Stomach (tissue), 9 donors: ENCODE results near the gene RPRD1B. TPM values are rescaled to one million over a fixed set of nuclear protein-coding genes. Genes with fewer than 3 reads are reported as not detected.

ENCODE experiments used
- DNase-seq, 2 donors: peaks; one replicate each; pipeline versions ENCODE4 v3.0.0 to v3.0.0-alpha.2; 2013 to 2019
- H3K27ac ChIP-seq, 5 donors: fragments of 200-600 bp in 4 of 5; sonication (generic) in 4 of 5; one replicate each; pipeline ENCODE4 v1.5.1; 2013 to 2019; ENCODE audit warnings: mild to moderate bottlenecking in 1 of 5, moderate library complexity in 1 of 5
- H3K27me3 ChIP-seq, 3 donors: fragments of 200-600 bp; sonication (generic); one replicate each; pipeline ENCODE4 v1.5.1; 2017 to 2019; ENCODE audit warnings: mixed run types in 1 of 3
- H3K36me3 ChIP-seq, 4 donors: fragments of 200-600 bp; sonication (generic); 1 replicate in 3 of 4; 2 replicates in 1 of 4; pipeline ENCODE4 v1.5.1; 2016 to 2019
- H3K4me1 ChIP-seq, 4 donors: fragments of 200-600 bp; sonication (generic); one replicate each; pipeline ENCODE4 v1.5.1; 2016 to 2019
- H3K4me3 ChIP-seq, 4 donors: fragments of 200-600 bp; sonication (generic) in 3 of 4; one replicate each; pipeline ENCODE4 v1.5.1; 2016 to 2019; ENCODE audit warnings: mild to moderate bottlenecking in 1 of 4
- H3K9me3 ChIP-seq, 4 donors: fragments of 200-600 bp; sonication (generic); one replicate each; pipeline ENCODE4 v1.5.1; 2016 to 2019
- CTCF ChIP-seq, 7 experiments: fragments of 450-650 bp in 4 of 7; fragments of 200-600 bp in 3 of 7; sonication (generic) in 3 of 7; IDR thresholded peaks; one replicate each; pipeline ENCODE4 v1.5.1; 2016 to 2019; ENCODE audit warnings: antibody characterized with exemption in 7 of 7, control low read depth in 2 of 7, mild to moderate bottlenecking in 1 of 7
- EP300 ChIP-seq: sonication (generic); formaldehyde crosslinking; IDR thresholded peaks from one replicate; pipeline ENCODE4 v1.6.1; 2017; ENCODE audit warnings: antibody characterized with exemption
- POLR2A ChIP-seq, 4 donors: fragments of 450-650 bp; IDR thresholded peaks; one replicate each; pipeline ENCODE4 v1.6.1; 2016; ENCODE audit warnings: antibody characterized with exemption in 4 of 4, control low read depth in 2 of 4, mild to moderate bottlenecking in 1 of 4, moderate library complexity in 1 of 4
- POLR2AphosphoS5 ChIP-seq, 3 donors: sonication (generic); formaldehyde crosslinking; IDR thresholded peaks; one replicate each; pipeline ENCODE4 v1.6.1; 2016; ENCODE audit warnings: antibody characterized with exemption in 3 of 3
- WGBS, 5 donors: extraction: QIAGEN DNeasy Blood & Tissue Kit in 3 of 5; methylation state at CpG; one replicate each; pipeline versions ENCODE4 v1.1.5 to v1.1.7; 2013 to 2018; 5-methylcytosine and 5-hydroxymethylcytosine counted together
- intact Hi-C: fragments of 100-400 bp; cut with DNase I; formaldehyde crosslinking; loops from one replicate; pipeline ENCODE4 v1.15.1; 2023; ENCODE audit warnings: low total_unique reads
- polyA plus RNA-seq, 3 donors: library from polyadenylated mRNA; stranded (reverse); fragments of 200-250 nt; gene quantifications; one replicate each; pipeline ENCODE4 v1.2.3, GENCODE V29; 2013
- total RNA-seq, 5 donors: library from RNA; depleted of rRNA; stranded (reverse); fragments of >200 nt; gene quantifications; one replicate each; pipeline versions ENCODE4 v1.1.0 to v1.2.3, GENCODE V29; 2014 to 2016
- donor health status: healthy with polysubstance abuse.
- donor health status: Bipolar disorder and iron deficiency.
- donor health status: healthy.

Gene RPRD1B
- total and polyA plus RNA-seq, 8 donors, result 8.0 to 60.0 (median 17.8) TPM

- no peaks in the 10 kb centered on the region for H3K27me3 ChIP-seq
- TF ChIP-seq EP300 (no peak), CTCF (IDR thresholded peaks at IDR 0.05) (no peak), POLR2A (IDR thresholded peaks at IDR 0.05) (no peak)
- intact Hi-C loops, result no loop called here
- peaks cover 0 to 49% (median 24%) of the 10 kb centered on the region in 4 donors for H3K4me1 ChIP-seq
- H3K27ac ChIP-seq, result no peak overlapping the region
- peaks cover 13 to 75% (median 61%) of the 10 kb centered on the region in 4 donors for H3K36me3 ChIP-seq
- 39 to 62% (median 60%) methylated on average over 2 of the region's 2 CpGs for WGBS, 5 donors
- DNase-seq, result no peak
- H3K4me3 ChIP-seq, result no peak overlapping the region
- H3K9me3 ChIP-seq, result no peaks in the 10 kb centered on the region
These were observed 19.3 kb downstream of the RPRD1B start for GRCh38 chr20:38052870-38053269.

GRCh38 chr20:38054647-38055046 is 21.1 kb downstream of the RPRD1B start:
- TF ChIP-seq CTCF (IDR thresholded peaks at IDR 0.05), result no peak
- no peak for TF ChIP-seq EP300
- no peak for TF ChIP-seq POLR2AphosphoS5 (IDR thresholded peaks at IDR 0.05)
- no peak for TF ChIP-seq POLR2A (IDR thresholded peaks at IDR 0.05)
- Histone ChIP-seq H3K9me3 (no peaks in the 10 kb centered on the region), H3K4me3 (no peak overlapping the region), H3K27me3 (no peaks in the 10 kb centered on the region), H3K36me3 (peaks cover 24 to 75% (median 62%) of the 10 kb centered on the region in 4 donors), H3K4me1 (peaks cover 0 to 49% (median 24%) of the 10 kb centered on the region in 4 donors), H3K27ac (no peak overlapping the region)
- intact Hi-C loops, result loop anchor here (5.0 kb wide), 1 partner anchor 168 kb away; no protein-coding TSS in a partner anchor
- no peak for DNase-seq
- WGBS, 5 donors, result 75 to 89% (median 76%) methylated on average over 2 of the region's 2 CpGs

- intact Hi-C loops, result loop anchor here (5.0 kb wide), 1 partner anchor 167 kb away; no protein-coding TSS in a partner anchor
- Histone ChIP-seq H3K27ac (no peak overlapping the region), H3K4me3 (no peak overlapping the region), H3K9me3 (no peaks in the 10 kb centered on the region), H3K4me1 (peaks cover 0 to 46% (median 21%) of the 10 kb centered on the region in 4 donors), H3K36me3 (peaks cover 30 to 75% (median 62%) of the 10 kb centered on the region in 4 donors), H3K27me3 (no peaks in the 10 kb centered on the region)
- TF ChIP-seq POLR2A (IDR thresholded peaks at IDR 0.05) (no peak), POLR2AphosphoS5 (IDR thresholded peaks at IDR 0.05) (no peak), CTCF (IDR thresholded peaks at IDR 0.05) (no peak), EP300 (no peak)
- DNase-seq, result no peak
- 37 to 56% (median 46%) methylated on average over 4 of the region's 4 CpGs for WGBS, 5 donors
These were observed 21.7 kb downstream of the RPRD1B start for GRCh38 chr20:38055294-38055693.

- Histone ChIP-seq H3K36me3 (peaks cover 35 to 75% (median 63%) of the 10 kb centered on the region in 4 donors), H3K9me3 (no peaks in the 10 kb centered on the region), H3K4me3 (no peak overlapping the region), H3K4me1 (peaks cover 0 to 49% (median 21%) of the 10 kb centered on the region in 4 donors), H3K27me3 (no peaks in the 10 kb centered on the region), H3K27ac (no peak overlapping the region)
- no peak for DNase-seq
- TF ChIP-seq EP300, result no peak
- no peak for TF ChIP-seq POLR2AphosphoS5 (IDR thresholded peaks at IDR 0.05)
- 78 to 90% (median 84%) methylated on average over 6 of the region's 6 CpGs for WGBS, 5 donors
- intact Hi-C loops, result loop anchor here (5.0 kb wide), 1 partner anchor 166 kb away; no protein-coding TSS in a partner anchor
These were observed 22.3 kb downstream of the RPRD1B start for GRCh38 chr20:38055848-38056247.

- peak; percentile 90 to 91 for DNase-seq
- H3K36me3 ChIP-seq, result peaks cover 40 to 79% (median 67%) of the 10 kb centered on the region in 4 donors
- WGBS, 5 donors, result 15 to 23% (median 23%) methylated on average over 7 of the region's 7 CpGs
- no peak overlapping the region for H3K4me3 ChIP-seq
- intact Hi-C loops, result loop anchor here (5.0 kb wide), 1 partner anchor 165 kb away; no protein-coding TSS in a partner anchor
- H3K27me3 ChIP-seq, result no peaks in the 10 kb centered on the region
- TF ChIP-seq POLR2AphosphoS5 (IDR thresholded peaks at IDR 0.05) (peak in 1 of 3 donors; percentile 30), EP300 (no peak), POLR2A (IDR thresholded peaks at IDR 0.05) (no peak), CTCF (IDR thresholded peaks at IDR 0.05) (peak in 6 of 7 experiments; percentile 45 to 91 (median 78))
- H3K9me3 ChIP-seq, result no peaks in the 10 kb centered on the region
- H3K4me1 ChIP-seq, result peaks cover 0 to 49% (median 19%) of the 10 kb centered on the region in 4 donors
- peak overlapping the region in 2 of 5 donors; percentile 22 to 23 for H3K27ac ChIP-seq
These were observed 23.9 kb downstream of the RPRD1B start for GRCh38 chr20:38057351-38057972.
